Trophoblast cell (in vitro differentiated cells and primary cell): ENCODE data around the gene L3MBTL4.

Source experiments
- DNase-seq, 2 donors: peaks; one replicate each; pipeline ENCODE4 v3.0.0-alpha.2; 2016
- H2AFZ ChIP-seq: 2 replicates; pipeline ENCODE4 v1.6.1; 2013; ENCODE audit warnings: low read length, moderate library complexity, mild to moderate bottlenecking; ENCODE audit not compliant: insufficient read depth, poor library complexity
- H2AK5ac ChIP-seq: 2 replicates; pipeline ENCODE4 v1.6.1; 2013; ENCODE audit warnings: mild to moderate bottlenecking, low read length
- H2BK120ac ChIP-seq: 2 replicates; pipeline ENCODE4 v1.6.1; 2013; ENCODE audit warnings: low read length, mild to moderate bottlenecking, moderate library complexity; ENCODE audit not compliant: insufficient read depth, poor library complexity
- H2BK12ac ChIP-seq: 2 replicates; pipeline ENCODE4 v1.6.1; 2013; ENCODE audit warnings: mild to moderate bottlenecking, low read length, moderate library complexity
- H2BK5ac ChIP-seq: 2 replicates; pipeline ENCODE4 v1.6.1; 2013; ENCODE audit warnings: low read length, low read depth, moderate library complexity, mild to moderate bottlenecking; ENCODE audit not compliant: poor library complexity
- H3K14ac ChIP-seq: 2 replicates; pipeline ENCODE4 v1.6.1; 2013; ENCODE audit warnings: mild to moderate bottlenecking, low read length
- H3K18ac ChIP-seq: 2 replicates; pipeline ENCODE4 v1.6.1; 2013; ENCODE audit warnings: mild to moderate bottlenecking, low read length
- H3K23ac ChIP-seq: 2 replicates; pipeline ENCODE4 v1.6.1; 2013; ENCODE audit warnings: low read length
- H3K27ac ChIP-seq: 2 replicates; pipeline ENCODE4 v1.5.1; 2013; ENCODE audit warnings: low read depth, mild to moderate bottlenecking, inconsistent platforms, low read length, moderate library complexity
- H3K27me3 ChIP-seq: 2 replicates; pipeline ENCODE4 v1.6.1; 2013; ENCODE audit warnings: inconsistent platforms, mild to moderate bottlenecking, low read length, moderate library complexity; ENCODE audit not compliant: insufficient read depth
- H3K36me3 ChIP-seq, 2 experiments: 1 replicate in 1 of 2; 2 replicates in 1 of 2; pipeline ENCODE4 v1.6.1; 2013; ENCODE audit warnings: low read length in 2 of 2, mild to moderate bottlenecking in 2 of 2, moderate library complexity in 1 of 2; ENCODE audit not compliant: insufficient read depth in 2 of 2, control insufficient read depth in 1 of 2
- H3K4ac ChIP-seq: 2 replicates; pipeline ENCODE4 v1.6.1; 2013; ENCODE audit warnings: low read depth, mild to moderate bottlenecking, low read length, moderate library complexity
- H3K4me1 ChIP-seq, 2 experiments: 1 replicate in 1 of 2; 2 replicates in 1 of 2; pipeline ENCODE4 v1.6.1; 2013; ENCODE audit warnings: low read length in 2 of 2, mild to moderate bottlenecking in 2 of 2, moderate library complexity in 1 of 2; ENCODE audit not compliant: insufficient read depth in 2 of 2, control insufficient read depth in 1 of 2
- H3K4me2 ChIP-seq: 2 replicates; pipeline ENCODE4 v1.6.1; 2013; ENCODE audit warnings: inconsistent platforms, mild to moderate bottlenecking, low read length, moderate library complexity
- H3K4me3 ChIP-seq: 2 replicates; pipeline ENCODE4 v1.5.1; 2013; ENCODE audit warnings: mild to moderate bottlenecking, low read depth, low read length, inconsistent platforms
- H3K79me1 ChIP-seq: one replicate; pipeline ENCODE4 v1.6.1; 2013; ENCODE audit warnings: low read length
- H3K79me2 ChIP-seq: 2 replicates; pipeline ENCODE4 v1.6.1; 2013; ENCODE audit warnings: low read length, mild to moderate bottlenecking; ENCODE audit not compliant: control insufficient read depth, insufficient read depth, poor library complexity
- H3K9ac ChIP-seq: 2 replicates; pipeline ENCODE4 v1.6.1; 2013; ENCODE audit warnings: mild to moderate bottlenecking, low read length
- H3K9me3 ChIP-seq: 2 replicates; pipeline ENCODE4 v1.6.1; 2013; ENCODE audit warnings: low read depth, mild to moderate bottlenecking, control low read depth, inconsistent platforms, low read length; ENCODE audit not compliant: insufficient read depth
- H4K12ac ChIP-seq: 2 replicates; pipeline ENCODE4 v1.6.1; 2013; ENCODE audit warnings: low read depth, mild to moderate bottlenecking, low read length, moderate library complexity
- H4K8ac ChIP-seq: 2 replicates; pipeline ENCODE4 v1.6.1; 2013; ENCODE audit warnings: low read depth, mild to moderate bottlenecking, low read length, moderate library complexity
- H4K91ac ChIP-seq: one replicate; pipeline ENCODE4 v1.6.1; 2013; ENCODE audit warnings: low read depth, mild to moderate bottlenecking, low read length, moderate library complexity
- WGBS: extraction: QIAGEN DNeasy Blood & Tissue Kit; methylation state at CpG from one replicate; pipeline ENCODE4 v1.1.7; 2013; ENCODE audit warnings: missing lambda C conversion rate; ENCODE audit not compliant: insufficient read length, insufficient coverage; ENCODE audit errors: extremely low coverage; 5-methylcytosine and 5-hydroxymethylcytosine counted together

The L3MBTL4 gene

GRCh38 chr18:6205706-6206105, 209.0 kb downstream of the L3MBTL4 start:
- H3K14ac ChIP-seq = no peak overlapping the region
- no peaks in the 10 kb centered on the region for H3K36me3 ChIP-seq
- no CpG with 5 or more reads among the region's 2 CpGs for WGBS
- no peaks in the 10 kb centered on the region for H3K27me3 ChIP-seq
- H3K4ac ChIP-seq = no peak overlapping the region
- H3K9me3 ChIP-seq = no peaks in the 10 kb centered on the region
- DNase-seq = peak; percentile 48 to 87
- no peak overlapping the region for H4K91ac ChIP-seq
- no peak overlapping the region for H3K18ac ChIP-seq
- H3K79me2 ChIP-seq = peaks cover 1% of the 10 kb centered on the region
- no peak overlapping the region for H2AFZ ChIP-seq
- H2BK120ac ChIP-seq = no peak overlapping the region
- H3K23ac ChIP-seq = no peak overlapping the region
- H4K8ac ChIP-seq = no peak overlapping the region
- H2AK5ac ChIP-seq = no peak overlapping the region
- H4K12ac ChIP-seq = no peak overlapping the region
- no peak overlapping the region for H2BK12ac ChIP-seq
- no peak overlapping the region for H3K4me3 ChIP-seq
- no peak overlapping the region for H3K9ac ChIP-seq
- H3K4me1 ChIP-seq = peaks cover 0 to 7% of the 10 kb centered on the region in 2 experiments
- no peak overlapping the region for H3K4me2 ChIP-seq
- H3K79me1 ChIP-seq = peaks cover 2% of the 10 kb centered on the region
- no peak overlapping the region for H3K27ac ChIP-seq
- no peak overlapping the region for H2BK5ac ChIP-seq

- Histone ChIP-seq H3K27me3 (no peaks in the 10 kb centered on the region), H3K4me2 (no peak overlapping the region), H3K27ac (no peak overlapping the region), H2BK120ac (no peak overlapping the region), H3K18ac (no peak overlapping the region), H2BK12ac (no peak overlapping the region), H4K12ac (no peak overlapping the region), H2AFZ (no peak overlapping the region), H3K4me3 (no peak overlapping the region), H3K4me1 (peaks cover 0 to 7% of the 10 kb centered on the region in 2 experiments), H2BK5ac (no peak overlapping the region), H3K23ac (no peak overlapping the region), H2AK5ac (no peak overlapping the region), H3K79me2 (no peaks in the 10 kb centered on the region), H3K14ac (no peak overlapping the region), H4K91ac (no peak overlapping the region), H3K4ac (no peak overlapping the region), H4K8ac (no peak overlapping the region), H3K9me3 (no peaks in the 10 kb centered on the region), H3K36me3 (no peaks in the 10 kb centered on the region), H3K79me1 (no peaks in the 10 kb centered on the region), H3K9ac (no peak overlapping the region)
- no peak for DNase-seq
Observed at GRCh38 chr18:6204476-6204875, 210.2 kb downstream of the L3MBTL4 start.

- no peak overlapping the region for H2AK5ac ChIP-seq
- H3K79me1 ChIP-seq = no peaks in the 10 kb centered on the region
- H2AFZ ChIP-seq = no peak overlapping the region
- H4K91ac ChIP-seq = no peak overlapping the region
- H3K4me1 ChIP-seq = peaks cover 0 to 11% of the 10 kb centered on the region in 2 experiments
- H3K4me3 ChIP-seq = no peak overlapping the region
- no peak overlapping the region for H3K18ac ChIP-seq
- no peak overlapping the region for H4K8ac ChIP-seq
- no peaks in the 10 kb centered on the region for H3K27me3 ChIP-seq
- no peaks in the 10 kb centered on the region for H3K9me3 ChIP-seq
- H2BK12ac ChIP-seq = no peak overlapping the region
- H3K36me3 ChIP-seq = no peaks in the 10 kb centered on the region
- no CpG with 5 or more reads among the region's 3 CpGs for whole genome bisulfite sequencing
- no peak overlapping the region for H3K27ac ChIP-seq
- no peak overlapping the region for H2BK120ac ChIP-seq
- no peak overlapping the region for H3K23ac ChIP-seq
- no peak overlapping the region for H3K4me2 ChIP-seq
- H4K12ac ChIP-seq = no peak overlapping the region
- H3K79me2 ChIP-seq = no peaks in the 10 kb centered on the region
- no peak for DNase-seq
- no peak overlapping the region for H2BK5ac ChIP-seq
- H3K14ac ChIP-seq = no peak overlapping the region
- H3K9ac ChIP-seq = no peak overlapping the region
- H3K4ac ChIP-seq = no peak overlapping the region
Observed at GRCh38 chr18:6203791-6204190, 210.9 kb downstream of the L3MBTL4 start.

GRCh38 chr18:6202861-6203260, 211.8 kb downstream of the L3MBTL4 start:
- H4K12ac ChIP-seq = no peak overlapping the region
- no peaks in the 10 kb centered on the region for H3K9me3 ChIP-seq
- no peak overlapping the region for H2AFZ ChIP-seq
- no peak overlapping the region for H3K18ac ChIP-seq
- H3K4me1 ChIP-seq = peaks cover 0 to 10% of the 10 kb centered on the region in 2 experiments
- no peak overlapping the region for H4K91ac ChIP-seq
- H3K4me3 ChIP-seq = no peak overlapping the region
- H2BK5ac ChIP-seq = no peak overlapping the region
- H3K36me3 ChIP-seq = no peaks in the 10 kb centered on the region
- H3K79me1 ChIP-seq = no peaks in the 10 kb centered on the region
- DNase-seq = no peak
- H3K9ac ChIP-seq = no peak overlapping the region
- no peak overlapping the region for H2BK12ac ChIP-seq
- H3K79me2 ChIP-seq = no peaks in the 10 kb centered on the region
- H3K4ac ChIP-seq = no peak overlapping the region
- no peak overlapping the region for H4K8ac ChIP-seq
- H3K27me3 ChIP-seq = no peaks in the 10 kb centered on the region
- H3K27ac ChIP-seq = no peak overlapping the region
- H2BK120ac ChIP-seq = no peak overlapping the region
- no peak overlapping the region for H2AK5ac ChIP-seq
- H3K23ac ChIP-seq = no peak overlapping the region
- no peak overlapping the region for H3K4me2 ChIP-seq
- WGBS = no CpG with 5 or more reads among the region's 1 CpG
- H3K14ac ChIP-seq = no peak overlapping the region
